Thoracic aorta (tissue), 2 donors: ENCODE results near the gene SPACA5B. TPM values are rescaled to one million over a fixed set of nuclear protein-coding genes. Genes with fewer than 3 reads are reported as not detected.
"Not testable (repeated sequence)": the region's sequence is repeated elsewhere in the genome, so short reads cannot be mapped to it uniquely, and the experiment has no call there.

Source experiments
- ATAC-seq: fragments of 150-250 bp; one replicate; pipeline ENCODE4 v1.8.0; 2017; ENCODE audit warnings: low read depth; ENCODE audit not compliant: insufficient number of reproducible peaks, low FRiP score
- DNase-seq: peaks from one replicate; pipeline ENCODE4 v3.0.0-alpha.2; 2020; ENCODE audit warnings: low spot score
- H3K27ac ChIP-seq, 2 donors: fragments of 200-600 bp; sonication (generic); 1 replicate in 1 of 2; 2 replicates in 1 of 2; pipeline ENCODE4 v1.5.1; 2016; ENCODE audit warnings: mild to moderate bottlenecking in 2 of 2, moderate library complexity in 2 of 2
- H3K27me3 ChIP-seq: fragments of 200-600 bp; sonication (generic); replicated peaks from 2 replicates; pipeline ENCODE4 v1.6.0; 2016; ENCODE audit warnings: mild to moderate bottlenecking; ENCODE audit not compliant: insufficient read depth
- H3K36me3 ChIP-seq: fragments of 200-600 bp; sonication (generic); one replicate; pipeline ENCODE4 v1.5.1; 2016
- H3K4me1 ChIP-seq, 2 donors: fragments of 200-600 bp; sonication (generic); 1 replicate in 1 of 2; 2 replicates in 1 of 2; pipeline versions ENCODE4 v1.5.1 to v1.6.0; 2016; ENCODE audit warnings: low read depth in 2 of 2, mild to moderate bottlenecking in 1 of 2; ENCODE audit not compliant: control insufficient read depth in 1 of 2
- H3K4me3 ChIP-seq: fragments of 200-600 bp; sonication (generic); 2 replicates; pipeline ENCODE4 v1.5.1; 2016; ENCODE audit warnings: mild to moderate bottlenecking
- H3K9me3 ChIP-seq: fragments of 200-600 bp; sonication (generic); 2 replicates; pipeline ENCODE4 v1.5.1; 2016
- CTCF ChIP-seq: fragments of 200-600 bp; sonication (generic); IDR thresholded peaks from one replicate; pipeline ENCODE4 v1.5.1; 2019; ENCODE audit warnings: antibody characterized with exemption
- total RNA-seq, 2 donors: library from RNA; depleted of rRNA; stranded (reverse); fragments of >200 nt; gene quantifications; one replicate each; pipeline versions ENCODE4 v1.1.0 to v1.2.3, GENCODE V29; 2016

The SPACA5B gene
- not detected for total RNA-seq

DNA sequence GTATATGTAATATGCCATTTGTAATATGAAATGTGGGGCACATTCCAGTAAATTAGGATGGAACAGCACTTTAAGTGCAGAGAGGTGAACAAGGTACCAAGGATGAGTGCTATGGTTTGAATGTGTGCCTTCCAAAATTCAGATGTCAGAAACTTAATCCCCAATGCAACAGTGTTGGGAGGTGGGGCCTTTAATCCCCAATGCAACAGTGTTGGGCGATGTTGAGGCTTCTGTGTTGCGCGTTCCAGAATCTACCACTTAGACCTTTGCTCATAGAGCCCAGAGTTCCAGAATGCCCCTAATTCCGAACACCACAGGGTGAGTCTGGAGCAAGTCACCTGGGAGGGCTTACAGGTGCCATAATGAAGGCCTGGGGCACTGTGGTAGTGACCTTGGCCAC lies at the start of gene SPACA5B:
SPACA5B (plus strand) TSS at position 301 of the 400 bp plus-strand sequence; CDS start at position 363, 62 bp downstream.
- not testable (repeated sequence) for ATAC-seq, H3K4me3 ChIP-seq, H3K36me3 ChIP-seq, H3K4me1 ChIP-seq, H3K27ac ChIP-seq, H3K9me3 ChIP-seq, DNase-seq, H3K27me3 ChIP-seq

DNA sequence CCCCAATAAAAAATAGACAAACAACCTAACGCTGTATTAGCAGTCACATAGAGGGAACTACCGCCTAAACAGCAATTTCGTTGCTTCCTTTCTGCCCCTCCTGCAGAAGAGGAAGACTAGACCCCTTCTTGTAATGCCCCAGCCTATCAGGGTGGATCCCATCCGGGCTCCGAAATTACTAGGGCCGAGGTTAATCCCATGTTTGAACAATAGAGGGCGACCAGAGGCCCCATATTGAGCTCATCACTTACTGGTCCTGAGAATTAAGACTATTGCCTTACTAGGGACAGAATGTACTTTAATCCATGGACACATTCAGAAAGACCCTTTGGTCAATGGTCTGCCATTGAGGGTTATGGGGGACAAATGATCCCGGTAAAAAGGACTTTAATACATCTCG lies 47.2 kb upstream of the SPACA5B start:
- Histone ChIP-seq H3K4me1 (no peaks in the 10 kb centered on the region), H3K4me3 (no peak overlapping the region), H3K27me3 (no peaks in the 10 kb centered on the region), H3K9me3 (no peaks in the 10 kb centered on the region), H3K36me3 (no peaks in the 10 kb centered on the region), H3K27ac (no peak overlapping the region)
- DNase-seq, result no peak
- peak; percentile 37 for TF ChIP-seq CTCF
- no peak for ATAC-seq

DNA sequence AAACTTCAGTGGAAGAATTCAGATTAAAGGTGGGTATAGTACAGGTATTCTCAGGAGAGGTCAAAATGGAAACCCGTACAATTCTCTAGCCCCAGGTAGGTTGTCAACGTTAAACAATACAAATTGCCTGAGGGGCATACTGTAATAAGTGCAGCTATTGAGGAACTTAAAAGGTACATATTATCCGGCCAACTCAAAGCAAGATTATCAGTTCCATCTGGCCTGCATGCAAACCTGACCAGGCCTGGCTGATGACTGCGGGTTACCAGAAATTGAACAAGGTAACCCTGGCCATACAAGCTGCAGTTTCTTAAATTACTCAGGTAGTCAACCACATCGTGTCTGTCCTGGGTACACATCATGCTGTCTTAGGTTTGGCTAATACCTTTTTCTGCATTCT lies 46.7 kb upstream of the SPACA5B start:
- no peaks in the 10 kb centered on the region for H3K4me1 ChIP-seq
- no peak for TF ChIP-seq CTCF
- H3K27ac ChIP-seq, result no peak overlapping the region
- no peaks in the 10 kb centered on the region for H3K9me3 ChIP-seq
- H3K36me3 ChIP-seq, result no peaks in the 10 kb centered on the region
- H3K27me3 ChIP-seq, result no peaks in the 10 kb centered on the region
- no peak for ATAC-seq
- no peak for DNase-seq
- H3K4me3 ChIP-seq, result no peak overlapping the region

- H3K36me3 ChIP-seq, result no peaks in the 10 kb centered on the region
- no peak overlapping the region for H3K4me3 ChIP-seq
- no peaks in the 10 kb centered on the region for H3K4me1 ChIP-seq
- H3K9me3 ChIP-seq, result no peaks in the 10 kb centered on the region
- no peak for DNase-seq
- TF ChIP-seq CTCF, result no peak
- H3K27ac ChIP-seq, result no peak overlapping the region
- H3K27me3 ChIP-seq, result no peaks in the 10 kb centered on the region
- no peak for ATAC-seq
These were observed 44.3 kb upstream of the SPACA5B start for GRCh38 chrX:48086082-48086481.

DNA sequence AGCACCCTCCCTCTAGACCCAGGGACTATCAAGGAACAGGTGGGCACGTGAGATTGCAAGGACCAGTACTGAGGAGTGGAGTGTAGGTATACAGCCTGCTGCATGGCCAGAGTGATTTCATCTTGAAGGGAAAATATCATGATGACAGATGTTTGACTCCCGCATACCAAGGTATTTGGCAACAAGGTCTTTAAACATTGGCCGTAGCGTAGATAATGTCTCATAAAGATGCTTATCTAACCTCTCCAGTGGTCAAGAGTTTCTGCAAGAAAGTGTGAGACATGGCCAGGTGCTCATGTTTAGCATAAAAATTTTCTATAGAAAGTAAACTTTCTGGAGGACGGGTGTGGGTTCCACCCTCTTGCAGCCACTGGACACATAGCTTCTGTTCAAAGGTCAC lies 40.3 kb upstream of the SPACA5B start:
- ATAC-seq, result no peak
- Histone ChIP-seq H3K9me3 (no peaks in the 10 kb centered on the region), H3K4me1 (no peaks in the 10 kb centered on the region), H3K36me3 (no peaks in the 10 kb centered on the region), H3K27me3 (no peaks in the 10 kb centered on the region), H3K4me3 (no peak overlapping the region), H3K27ac (no peak overlapping the region)
- no peak for TF ChIP-seq CTCF
- no peak for DNase-seq

DNA sequence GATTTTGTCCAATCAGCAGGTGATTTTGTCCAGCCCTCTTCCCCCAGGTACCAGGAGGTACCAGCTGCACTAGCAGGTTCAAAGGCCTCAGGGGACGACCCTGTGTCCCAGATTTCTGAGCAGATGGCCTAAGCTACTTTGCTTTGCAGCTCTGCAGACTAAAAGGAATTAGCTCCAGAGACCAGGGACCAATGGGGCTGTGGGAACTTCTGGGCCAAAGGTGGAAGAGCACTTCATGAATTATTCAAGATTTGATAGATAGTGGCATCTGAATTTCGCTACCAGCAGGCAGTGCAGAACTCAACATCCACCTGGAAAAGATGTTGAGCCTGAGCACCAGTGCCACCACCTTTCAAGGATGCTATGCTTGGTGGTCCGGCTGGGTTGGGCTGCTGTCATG lies 37.9 kb upstream of the SPACA5B start:
- not testable (repeated sequence) for H3K36me3 ChIP-seq, DNase-seq, ATAC-seq, H3K4me3 ChIP-seq, H3K4me1 ChIP-seq, H3K27me3 ChIP-seq, H3K9me3 ChIP-seq, H3K27ac ChIP-seq
